Kasumi-1 (cell line): Measurements from ENCODE around the gene STK38.
"Not testable (repeated sequence)": the region's sequence is repeated elsewhere in the genome, so short reads cannot be mapped to it uniquely, and the experiment has no call there.

Experiments used
- DNase-seq, 2 experiments: peaks; one replicate each; lab custom pipeline; 2025; lab: John Stamatoyannopoulos, UW

STK38 gene

DNA sequence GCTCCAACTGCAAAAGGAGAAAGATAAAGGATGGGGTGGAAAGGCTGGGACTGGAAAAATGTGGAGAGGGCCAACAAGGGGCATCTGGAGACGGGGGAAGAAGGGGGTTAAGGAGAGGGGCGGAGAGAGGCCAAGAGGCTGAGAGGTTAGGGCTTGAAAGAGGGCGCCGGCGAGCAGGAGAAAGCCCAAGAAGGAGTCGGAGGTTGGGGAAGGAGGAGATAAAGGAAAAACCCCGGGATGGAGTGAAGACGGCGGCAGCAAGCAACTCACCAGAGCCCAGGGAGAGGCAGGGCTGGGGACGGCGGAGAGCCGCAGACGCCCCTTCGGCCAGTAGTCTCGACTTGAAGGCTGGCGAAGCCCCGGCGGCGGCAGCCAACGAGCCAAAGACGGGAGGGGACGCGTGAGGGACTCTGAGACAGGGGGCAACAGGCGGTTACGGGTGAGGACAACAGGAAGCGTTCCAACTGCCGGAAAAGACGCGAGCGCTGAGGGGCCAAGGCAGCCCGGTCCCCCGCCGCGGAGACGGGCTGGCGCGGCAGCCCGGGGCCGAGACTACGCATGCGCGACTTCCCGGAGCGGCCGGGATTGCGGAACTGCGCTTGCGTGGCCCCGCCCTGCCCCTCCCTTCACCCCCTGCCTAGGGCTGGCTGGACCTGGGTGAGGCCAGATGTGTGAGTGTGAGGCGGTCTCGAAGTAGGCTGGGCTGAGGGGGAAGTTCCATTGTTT lies at the start of gene STK38:
Gene STK38 (minus strand): TSS at position 560 of the 726 bp plus-strand sequence. CDS start 7,277 bp downstream, outside the sequence.
- DNase-seq, result peak; percentile 86 to 94

DNA sequence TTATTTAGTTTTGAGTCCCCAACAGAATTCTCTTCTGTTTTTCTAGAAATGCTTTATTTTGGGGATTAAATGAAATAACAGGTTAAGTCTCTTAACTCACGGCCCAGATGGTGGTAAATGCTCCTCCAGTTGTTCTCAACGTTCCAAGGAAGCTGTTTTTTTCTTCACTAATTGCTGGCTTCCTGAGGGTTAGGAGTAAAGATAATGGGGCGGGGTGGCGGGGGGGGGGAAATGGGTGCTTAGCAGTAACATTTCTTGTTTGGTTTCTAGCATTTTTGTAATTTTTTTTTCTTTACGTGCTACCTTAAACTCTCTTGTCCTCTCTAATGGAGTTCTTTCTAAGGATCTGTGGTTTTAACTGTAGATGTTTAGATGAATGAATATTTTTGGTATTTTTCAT lies 49.1 kb upstream of the STK38 start:
- DNase-seq, result no peak

DNA sequence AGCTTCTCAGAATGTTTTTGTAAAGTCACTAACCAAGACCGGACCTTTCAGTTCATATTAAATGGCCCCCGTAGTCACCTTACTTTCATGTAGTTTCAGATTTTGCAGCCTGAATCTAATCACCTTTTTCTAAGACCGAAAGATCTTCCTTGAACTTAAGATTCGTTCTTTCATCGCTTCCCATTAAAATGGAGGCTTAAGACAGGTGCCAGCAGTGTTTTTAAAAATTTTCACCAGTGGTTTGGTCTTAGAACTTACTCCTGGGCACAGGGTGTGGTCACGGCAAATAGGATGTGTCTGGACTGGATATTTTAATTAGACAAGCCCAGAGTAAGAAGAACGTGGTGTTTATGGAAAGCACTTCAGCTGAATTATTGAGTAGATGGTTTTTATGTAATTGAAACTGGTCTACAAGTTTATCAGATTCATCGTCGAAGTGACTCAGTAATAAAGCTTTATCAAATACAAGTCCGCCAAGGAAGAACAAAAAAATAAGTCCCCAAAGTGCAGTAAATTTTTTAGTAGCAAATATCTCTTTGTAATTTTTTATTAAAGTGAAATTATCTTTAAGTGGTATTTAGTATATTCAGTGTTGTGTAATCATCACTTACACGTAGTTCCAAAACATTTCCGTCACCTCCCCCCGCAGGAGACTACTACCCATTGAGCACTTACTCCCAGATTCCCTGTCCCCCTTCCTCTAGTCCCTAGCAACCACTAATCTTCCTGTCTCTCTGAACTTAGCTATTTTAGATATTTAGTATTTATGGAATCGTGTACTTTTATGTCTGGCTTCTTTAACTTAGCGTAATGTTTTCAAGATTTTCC lies 47.8 kb upstream of the STK38 start:
- peak; percentile 61 to 70 for DNase-seq

DNA sequence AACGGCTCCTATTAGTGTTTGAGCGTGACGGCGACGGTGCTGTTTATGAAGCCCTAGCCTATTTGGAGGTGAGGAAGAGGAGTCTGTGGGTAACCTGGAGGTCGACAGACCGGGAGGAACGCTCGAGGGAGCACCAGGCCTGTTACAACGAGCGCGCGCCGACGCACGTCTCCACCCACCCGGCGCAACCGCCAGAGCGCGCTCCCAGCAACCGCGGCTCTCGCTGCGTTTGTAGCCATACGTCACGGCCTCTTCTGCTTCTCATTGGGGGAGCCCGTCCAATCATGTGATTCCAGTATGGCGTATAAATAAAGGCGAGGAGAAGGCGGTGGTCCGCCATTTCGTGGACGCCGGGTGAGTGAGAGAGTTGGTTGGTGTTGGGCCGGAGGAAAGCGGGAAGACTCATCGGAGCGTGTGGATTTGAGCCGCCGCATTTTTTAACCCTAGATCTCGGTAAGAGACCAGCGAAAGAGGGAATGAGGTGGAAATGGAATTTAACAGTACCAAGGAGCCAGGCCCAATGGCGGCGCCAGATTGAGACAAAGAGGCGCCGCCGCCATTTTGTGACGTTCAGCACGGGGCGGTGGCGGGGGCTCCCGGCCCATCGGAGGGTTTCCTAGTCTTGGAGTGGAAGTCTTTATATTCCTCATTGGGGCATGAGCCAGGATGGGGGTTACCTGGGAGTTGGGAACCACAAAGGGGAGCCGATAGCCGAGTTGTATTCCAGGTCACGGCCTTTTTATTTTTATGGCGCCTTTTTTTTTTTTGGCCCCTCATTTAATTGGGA lies 46.9 kb upstream of the STK38 start, which contains the start of gene SRSF3:
Gene SRSF3 (plus strand): TSS at position 334 of the 787 bp plus-strand sequence. CDS start 2,401 bp downstream, outside the sequence.
- peak; percentile 97 to 98 for DNase-seq

DNA sequence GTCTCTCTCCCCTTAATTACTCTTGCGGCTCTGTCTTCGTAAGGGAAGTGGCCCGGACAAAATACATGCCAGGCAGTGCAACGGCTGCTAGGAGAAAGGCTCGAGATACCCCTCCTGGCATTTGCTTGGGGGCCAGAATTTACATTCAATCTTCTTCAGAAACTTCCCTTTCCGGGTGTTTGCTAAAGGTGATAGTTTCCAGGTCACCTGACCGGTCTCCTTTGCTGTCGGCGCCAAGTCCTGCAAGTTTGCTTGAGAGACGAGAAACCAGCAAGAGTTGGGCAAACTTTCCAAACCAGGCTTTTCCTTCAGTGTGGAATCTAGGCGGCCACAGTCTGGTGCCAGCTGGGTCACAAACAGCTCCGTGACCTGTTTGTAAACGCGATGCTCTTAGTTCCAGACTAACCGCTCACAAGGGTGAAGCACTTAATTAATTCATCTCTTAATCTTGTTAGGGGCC lies 46.3 kb upstream of the STK38 start:
- DNase-seq, result peak in 1 of 2 experiments; percentile 79

DNA sequence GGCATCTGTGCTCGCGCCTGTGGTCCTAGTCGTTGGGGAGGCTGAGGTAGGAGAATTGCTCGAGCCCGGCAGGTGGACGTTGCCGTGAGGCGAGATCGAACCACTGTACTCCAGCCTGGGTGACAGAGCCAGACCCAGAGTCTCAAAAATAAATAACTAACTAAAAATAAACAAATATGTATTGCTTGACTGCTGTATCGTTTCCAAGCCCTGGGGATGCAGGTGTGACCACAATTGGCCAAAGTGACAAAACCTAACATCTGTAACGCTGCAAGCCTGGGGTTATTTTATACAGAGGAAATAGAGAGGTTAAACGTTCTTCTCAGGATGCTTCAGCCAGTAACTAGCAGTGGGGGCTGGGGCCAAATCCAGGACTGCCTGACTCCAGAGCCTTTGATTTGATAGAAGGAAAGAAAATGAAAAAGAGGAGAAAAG lies 45.0 kb upstream of the STK38 start:
- no peak for DNase-seq

DNA sequence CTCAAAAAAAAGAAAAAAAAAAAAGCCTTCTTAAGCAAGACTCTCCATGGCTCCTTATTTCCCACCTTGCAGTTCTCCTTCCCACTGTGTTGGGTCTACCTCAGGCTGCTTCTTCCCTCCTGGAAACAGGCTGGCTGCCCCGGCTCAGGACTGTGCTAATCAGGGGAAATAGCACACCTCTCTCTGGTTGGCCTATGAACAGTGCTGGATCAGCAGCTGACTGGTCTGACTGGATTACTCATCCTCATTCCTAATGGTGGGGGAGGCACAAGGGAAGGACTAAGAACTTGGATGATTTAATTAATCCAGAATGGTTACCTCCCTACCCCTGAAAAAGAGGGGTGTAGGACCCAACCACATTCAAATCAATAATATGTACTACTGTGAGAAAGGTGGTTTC lies 43.0 kb upstream of the STK38 start:
- DNase-seq, result no peak

DNA sequence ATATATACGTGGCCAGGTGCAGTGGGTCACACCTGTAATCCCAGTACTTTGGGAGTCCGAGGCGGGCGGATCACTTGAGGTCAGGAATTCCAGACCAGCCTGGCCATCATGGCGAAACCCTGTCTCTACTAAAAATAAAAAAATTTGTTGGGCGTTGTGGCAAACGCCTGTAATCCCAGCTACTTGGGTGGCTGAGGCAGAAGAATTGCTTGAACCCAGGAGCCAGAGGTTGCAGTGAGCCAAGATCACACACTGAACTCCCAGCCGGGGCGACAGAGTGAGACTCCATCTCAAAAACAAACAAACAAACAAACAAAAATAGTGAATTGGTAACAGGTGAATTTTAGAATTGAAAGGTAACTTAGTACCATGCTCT lies 41.7 kb upstream of the STK38 start:
- not testable (repeated sequence) for DNase-seq

DNA sequence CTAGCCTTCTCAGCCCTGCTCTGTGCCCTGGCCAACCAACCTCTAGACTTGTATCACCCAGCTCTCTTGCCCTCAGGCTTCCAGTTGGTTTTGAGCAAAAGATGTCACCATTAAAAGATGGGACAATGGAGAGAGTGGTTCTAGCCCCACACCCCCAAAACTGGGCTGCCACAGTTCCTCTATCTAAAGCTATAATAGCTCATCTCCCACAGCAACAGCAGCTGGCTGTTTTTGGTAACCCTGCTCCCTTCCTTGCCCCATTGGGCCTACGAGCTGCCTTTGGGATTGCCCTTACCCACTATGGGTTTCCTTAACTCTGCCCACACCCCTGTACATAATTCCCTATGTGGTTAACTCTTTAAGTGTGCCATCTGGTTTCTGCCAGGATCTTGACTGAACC lies 39.3 kb upstream of the STK38 start:
- no peak for DNase-seq

DNA sequence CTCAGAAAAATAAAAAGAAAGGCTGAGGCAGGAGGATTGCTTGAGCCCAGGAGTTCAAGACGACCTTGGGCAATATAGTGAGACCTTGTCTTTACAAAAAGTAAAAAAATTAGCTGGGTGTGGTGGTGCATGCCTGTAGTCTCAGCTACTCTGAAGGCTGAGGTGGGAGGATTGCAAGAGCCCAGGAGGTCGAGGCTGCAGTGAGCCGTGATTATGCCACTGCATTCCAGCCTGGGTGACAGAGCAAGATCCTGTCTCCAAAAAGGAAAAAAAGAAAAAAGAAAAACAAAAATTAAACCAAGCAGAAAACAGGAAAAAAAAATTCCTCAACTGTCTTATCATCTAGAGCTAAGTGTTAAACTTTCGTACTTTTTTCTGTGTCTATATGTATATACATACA lies 34.4 kb upstream of the STK38 start:
- no peak for DNase-seq

DNA sequence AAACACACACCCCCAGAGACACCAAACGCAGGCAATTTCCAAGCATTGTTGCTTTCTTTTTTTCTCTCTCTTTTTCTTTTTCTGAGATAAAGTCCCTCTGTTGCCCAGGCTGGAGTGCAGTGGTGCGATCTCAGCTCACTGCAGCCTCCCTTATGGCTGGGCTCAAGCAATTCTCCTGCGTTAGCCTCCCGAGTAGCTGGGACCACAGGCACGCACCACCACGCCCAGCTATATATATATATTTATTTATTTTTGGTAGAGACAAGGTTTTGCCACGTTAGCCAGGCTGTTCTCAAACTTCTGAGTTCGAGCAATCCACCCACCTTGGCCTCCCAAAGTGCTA lies 32.9 kb upstream of the STK38 start:
- DNase-seq, result no peak

DNA sequence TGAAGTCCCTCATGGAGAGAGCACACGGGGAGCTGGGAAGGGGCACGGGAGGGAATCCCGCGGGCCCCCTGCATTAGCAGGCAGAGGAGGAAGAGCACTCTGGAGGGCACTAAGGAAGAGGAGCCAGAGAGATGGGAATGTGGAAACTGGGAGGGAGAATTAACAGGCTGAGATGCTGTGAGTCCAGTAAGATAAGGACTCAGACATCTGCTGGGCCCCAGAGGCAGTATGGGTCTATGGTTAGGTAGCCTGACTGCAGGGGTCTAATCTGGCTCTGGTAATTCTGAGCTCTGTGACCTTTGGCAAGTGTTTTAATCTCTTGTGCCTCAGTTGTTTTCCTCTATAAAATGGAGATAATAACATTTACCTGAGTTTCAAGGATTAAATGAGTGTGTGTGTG lies 31.2 kb upstream of the STK38 start:
- no peak for DNase-seq

DNA sequence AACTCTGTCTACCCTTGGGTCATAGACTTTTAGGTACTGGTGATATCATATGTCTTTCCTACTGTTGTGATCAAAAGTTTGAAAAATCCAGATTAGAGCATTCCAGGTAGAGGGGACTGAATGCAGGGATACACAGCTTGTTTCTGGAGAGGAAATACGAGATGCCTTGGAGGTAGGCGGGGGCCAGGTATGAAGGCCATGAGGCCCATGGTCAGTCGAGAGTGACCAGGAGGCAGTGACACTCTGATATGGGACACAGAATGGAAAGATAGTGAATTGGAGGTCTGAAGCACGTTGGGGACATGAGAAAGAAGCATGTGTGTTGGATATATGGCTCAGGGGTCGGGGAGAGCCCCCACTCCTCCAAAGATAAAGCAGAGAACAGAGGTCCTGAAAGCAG lies 30.8 kb upstream of the STK38 start:
- DNase-seq, result no peak

DNA sequence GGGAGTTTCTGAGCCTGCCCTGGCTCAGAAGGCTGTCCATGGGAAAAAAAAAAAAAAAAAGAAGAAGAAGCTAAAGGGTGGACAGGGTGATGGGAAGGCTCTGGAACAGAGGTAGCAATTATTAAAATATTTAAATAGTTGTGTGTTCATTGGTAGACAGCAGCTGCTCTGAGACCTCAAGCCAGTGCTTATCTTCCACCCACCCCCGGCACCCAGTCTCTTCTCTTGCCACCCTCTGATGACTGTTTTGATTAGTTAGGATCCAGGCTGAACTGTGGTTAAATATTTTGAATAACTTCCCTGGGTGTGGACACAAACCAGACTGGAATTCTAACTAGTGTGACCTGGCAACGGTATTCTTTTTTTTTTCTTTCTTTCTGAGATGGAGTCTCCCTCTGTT lies 30.0 kb upstream of the STK38 start:
- no peak for DNase-seq

DNA sequence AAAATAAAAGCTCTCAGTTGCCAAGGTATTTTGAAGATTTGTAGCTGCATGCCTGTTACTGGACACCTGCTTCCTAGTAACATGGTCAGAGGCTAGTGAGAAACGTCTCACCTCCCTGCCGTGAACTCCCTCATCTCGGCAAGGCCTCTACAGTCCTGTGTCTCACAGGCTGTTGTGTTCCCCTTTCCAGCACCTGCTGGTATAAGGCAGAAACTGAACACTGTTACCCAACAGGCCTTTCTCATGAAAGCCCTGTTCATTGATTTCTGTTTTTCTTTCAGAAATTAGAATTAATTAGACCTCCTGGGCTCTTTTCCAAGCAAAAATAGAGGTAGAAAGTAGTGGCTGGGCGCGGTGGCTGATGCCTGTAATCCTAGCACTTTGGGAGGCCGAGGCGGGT lies 29.3 kb upstream of the STK38 start:
- DNase-seq, result peak in 1 of 2 experiments; percentile 27

DNA sequence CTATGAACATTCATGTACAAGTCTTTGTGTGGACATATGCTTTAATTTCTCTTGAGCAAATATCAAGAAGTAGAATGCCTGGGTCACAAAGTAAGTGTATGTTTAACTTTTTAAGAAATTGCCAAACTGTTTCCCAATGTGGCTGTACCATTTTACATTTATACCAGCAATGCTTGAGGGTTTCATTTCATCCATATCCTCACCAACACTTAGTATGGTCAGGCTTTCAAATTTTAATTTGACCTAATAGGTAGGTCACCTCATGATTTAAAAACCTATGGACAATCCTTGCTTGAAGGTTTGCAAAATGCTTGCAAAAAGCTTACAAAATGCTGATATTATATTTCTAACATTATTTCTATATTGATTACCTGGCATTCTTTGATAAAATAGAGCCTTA lies 27.4 kb upstream of the STK38 start:
- no peak for DNase-seq

DNA sequence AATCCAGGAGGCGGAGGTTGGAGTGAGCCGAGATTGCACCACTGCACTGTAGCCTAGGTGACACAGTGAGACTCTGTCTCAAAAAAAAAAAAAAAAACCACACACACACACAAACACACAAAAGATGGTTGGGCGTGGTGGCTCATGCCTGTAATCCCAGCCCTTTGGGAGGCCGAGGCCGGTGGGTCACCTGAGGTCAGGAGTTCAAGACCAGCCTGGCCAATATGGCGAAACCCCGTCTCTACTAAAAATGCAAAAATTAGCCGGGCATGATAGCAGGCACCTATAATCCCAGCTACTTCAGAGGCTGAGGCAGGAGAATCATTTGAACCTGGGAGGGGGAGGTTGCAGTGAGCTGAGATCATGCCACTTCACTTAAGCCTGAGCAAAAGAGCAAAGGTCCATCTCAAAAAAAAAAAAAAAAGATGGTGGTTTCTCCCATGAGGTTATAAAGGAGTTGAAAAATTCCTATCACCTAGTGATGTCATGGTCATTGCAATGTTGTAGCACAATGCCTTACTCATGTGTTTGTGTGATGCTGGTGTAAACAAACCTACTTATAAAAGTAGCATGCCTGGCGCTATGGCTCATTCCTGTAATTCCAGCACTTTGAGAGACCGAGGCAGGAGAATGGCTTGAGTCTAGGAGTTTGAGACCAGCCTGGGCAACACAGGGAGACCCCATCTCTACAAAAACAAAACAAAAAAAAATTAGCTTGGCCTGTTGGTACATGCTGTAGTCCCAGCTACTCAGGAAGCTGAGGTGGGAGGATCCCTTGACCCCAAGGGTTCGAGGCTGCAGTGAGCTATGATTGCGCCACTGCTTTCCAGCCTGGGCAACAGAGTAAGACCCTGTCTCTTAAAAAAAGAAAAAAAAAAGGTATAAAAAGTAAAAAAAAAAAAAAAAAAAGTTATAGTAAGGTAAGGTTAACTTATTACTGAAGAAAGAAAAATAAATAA lies 25.4 kb upstream of the STK38 start:
- not testable (repeated sequence) for DNase-seq

DNA sequence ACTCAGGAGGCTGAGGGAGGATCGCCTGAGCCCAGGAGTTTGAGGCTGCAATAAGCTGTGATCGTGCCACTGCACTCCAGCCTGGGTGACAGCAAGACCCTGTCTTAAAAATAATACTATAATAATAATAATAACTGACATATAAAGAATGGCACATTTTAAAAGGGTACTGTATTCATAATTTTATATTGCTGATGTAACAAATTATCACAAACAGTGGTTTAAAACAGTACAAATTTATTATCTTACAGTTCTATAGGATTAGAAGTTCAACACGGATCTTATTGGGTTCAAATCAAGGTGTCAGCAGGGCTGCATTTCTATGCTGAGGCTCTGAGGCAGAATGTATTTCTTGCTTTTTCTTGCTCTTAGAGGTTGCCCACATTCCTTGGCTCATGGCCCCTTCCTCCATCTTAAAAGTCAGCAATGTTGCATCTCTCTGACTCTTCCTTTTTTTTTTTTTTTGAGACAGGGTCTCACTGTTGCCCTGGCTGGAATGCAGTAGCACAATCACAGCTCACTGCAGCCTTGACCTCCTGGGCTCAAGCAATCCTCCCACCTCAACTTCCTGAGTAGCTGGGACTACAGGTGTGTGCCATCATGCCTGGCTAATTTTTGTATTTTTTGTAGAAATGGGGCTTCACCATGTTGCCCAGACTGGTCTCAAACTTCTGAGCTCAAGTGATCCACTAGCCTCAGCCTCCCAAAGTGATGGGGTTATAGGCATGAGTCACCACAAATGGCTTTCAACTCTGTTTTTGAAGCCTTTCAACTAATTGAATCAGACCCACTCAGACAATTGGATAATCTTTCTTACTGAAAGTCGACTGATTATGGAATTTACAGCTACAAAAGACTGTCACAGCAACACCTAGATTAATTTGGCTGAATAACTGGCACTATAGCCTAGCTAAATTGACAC lies 24.1 kb upstream of the STK38 start:
- no peak for DNase-seq

DNA sequence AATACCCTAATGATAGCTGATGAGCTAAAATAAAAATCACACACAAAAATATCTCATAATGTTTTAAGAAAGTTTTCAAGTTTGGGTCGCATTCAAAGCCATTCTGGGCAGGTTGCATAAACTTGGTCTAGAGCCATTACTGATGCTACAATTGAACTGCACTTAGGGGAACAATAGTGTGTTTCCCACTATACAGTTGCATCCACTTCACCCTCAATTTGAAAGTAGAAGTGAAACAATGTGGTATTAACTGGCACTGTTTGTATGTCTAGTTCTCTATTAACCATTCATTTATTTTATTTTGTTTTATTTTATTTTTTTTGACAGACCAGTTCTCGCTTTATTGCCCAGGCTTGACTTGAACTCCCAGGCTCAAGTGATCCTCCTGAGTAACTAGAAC lies 23.0 kb upstream of the STK38 start:
- no peak for DNase-seq

DNA sequence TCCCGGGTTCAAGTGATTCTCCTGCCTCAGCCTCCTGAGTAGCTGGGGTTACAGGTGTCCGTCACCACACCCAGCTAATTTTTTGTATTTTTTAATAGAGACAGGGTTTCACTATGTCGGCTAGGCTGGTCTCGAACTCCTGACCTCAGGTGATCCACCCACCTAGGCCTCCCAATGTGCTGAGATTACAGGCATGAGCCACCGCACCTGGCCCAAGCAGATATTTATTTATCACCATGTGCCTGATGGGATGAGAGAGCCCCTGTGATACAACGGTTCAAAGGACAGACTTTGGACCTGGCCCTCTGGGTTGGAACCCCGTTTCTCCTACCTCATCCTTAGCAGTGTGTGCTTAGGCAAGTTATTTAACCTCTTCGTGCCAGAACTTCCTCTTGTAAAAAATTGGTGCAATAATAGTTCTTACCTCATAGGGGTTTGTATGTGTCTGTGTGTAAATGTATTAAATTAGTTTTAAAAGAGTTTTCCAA lies 19.2 kb upstream of the STK38 start:
- DNase-seq, result no peak
